Dendritic cell treated with granulocyte-macrophage colony-stimulating factor and Interleukin-4, amounts not matched to agents 40 ng/mL and 50 ng/mL, for 4 days (primary cell): ENCODE results near the gene RPS6KA3.

Source experiments
- H3K27ac Mint-ChIP-seq: one replicate; pipeline ENCODE4 v1.8.0; 2022; ENCODE audit warnings: mild to moderate bottlenecking, mixed read lengths
- H3K27me3 Mint-ChIP-seq: one replicate; pipeline ENCODE4 v1.8.0; 2022; ENCODE audit warnings: mild to moderate bottlenecking, mixed read lengths
- H3K36me3 Mint-ChIP-seq: one replicate; pipeline ENCODE4 v1.8.0; 2022; ENCODE audit warnings: low read depth, mixed read lengths
- H3K4me1 Mint-ChIP-seq: one replicate; pipeline ENCODE4 v1.8.0; 2022; ENCODE audit warnings: low read depth, mixed read lengths
- H3K4me3 Mint-ChIP-seq: one replicate; pipeline ENCODE4 v1.8.0; 2022; ENCODE audit warnings: mild to moderate bottlenecking, moderate library complexity, mixed read lengths
- H3K9me3 Mint-ChIP-seq: one replicate; pipeline ENCODE4 v1.8.0; 2022; ENCODE audit warnings: mixed read lengths
- intact Hi-C: fragments of 100-400 bp; cut with micrococcal nuclease; formaldehyde crosslinking; loops from one replicate; pipeline ENCODE4 v1.15.0; 2022

Gene RPS6KA3

GRCh38 chrX:20274121-20274520 is 7.4 kb upstream of the RPS6KA3 start:
- H3K9me3 Mint-ChIP-seq, result no peaks in the 10 kb centered on the region
- H3K27me3 Mint-ChIP-seq, result peaks cover 1% of the 10 kb centered on the region
- no peaks in the 10 kb centered on the region for H3K36me3 Mint-ChIP-seq
- no peaks in the 10 kb centered on the region for H3K4me1 Mint-ChIP-seq
- no peak overlapping the region for H3K4me3 Mint-ChIP-seq
- intact Hi-C loops, result no loop called here
- no peak overlapping the region for H3K27ac Mint-ChIP-seq

- intact Hi-C loops, result no loop called here
- Mint-ChIP-seq H3K9me3 (no peaks in the 10 kb centered on the region), H3K27ac (no peak overlapping the region), H3K4me3 (no peak overlapping the region), H3K4me1 (no peaks in the 10 kb centered on the region), H3K36me3 (peaks cover 10% of the 10 kb centered on the region), H3K27me3 (peaks cover 1% of the 10 kb centered on the region)
These were observed 5.0 kb upstream of the RPS6KA3 start for GRCh38 chrX:20271730-20272129.

- Mint-ChIP-seq H3K27me3 (peaks cover 1% of the 10 kb centered on the region), H3K36me3 (peaks cover 10% of the 10 kb centered on the region), H3K27ac (no peak overlapping the region), H3K9me3 (no peaks in the 10 kb centered on the region), H3K4me3 (no peak overlapping the region), H3K4me1 (no peaks in the 10 kb centered on the region)
- intact Hi-C loops, result no loop called here
These were observed 4.5 kb upstream of the RPS6KA3 start for GRCh38 chrX:20271186-20271585.

- H3K4me1 Mint-ChIP-seq, result no peaks in the 10 kb centered on the region
- H3K36me3 Mint-ChIP-seq, result peaks cover 11% of the 10 kb centered on the region
- H3K27me3 Mint-ChIP-seq, result no peaks in the 10 kb centered on the region
- no peak overlapping the region for H3K4me3 Mint-ChIP-seq
- intact Hi-C loops, result no loop called here
- H3K27ac Mint-ChIP-seq, result no peak overlapping the region
- H3K9me3 Mint-ChIP-seq, result no peaks in the 10 kb centered on the region
These were observed 3.8 kb upstream of the RPS6KA3 start for GRCh38 chrX:20270562-20270890.

GRCh38 chrX:20269848-20270561 is 3.3 kb upstream of the RPS6KA3 start:
- Mint-ChIP-seq H3K27me3 (no peaks in the 10 kb centered on the region), H3K4me1 (peaks cover 2% of the 10 kb centered on the region), H3K4me3 (no peak overlapping the region), H3K9me3 (no peaks in the 10 kb centered on the region), H3K27ac (no peak overlapping the region), H3K36me3 (peaks cover 16% of the 10 kb centered on the region)
- intact Hi-C loops, result loop anchor here (5.0 kb wide), 4 partner anchors 42 to 128 kb away; partner anchors contain the start of gene EIF1AX

- no peaks in the 10 kb centered on the region for H3K27me3 Mint-ChIP-seq
These were observed 1.4 kb upstream of the RPS6KA3 start for GRCh38 chrX:20267931-20268701.

GRCh38 chrX:20267607-20267930 is 860 bp upstream of the RPS6KA3 start:
- Mint-ChIP-seq H3K27ac (peak overlapping the region; percentile 99), H3K4me3 (peak overlapping the region; percentile 94), H3K9me3 (no peaks in the 10 kb centered on the region), H3K27me3 (no peaks in the 10 kb centered on the region), H3K4me1 (peaks cover 6% of the 10 kb centered on the region), H3K36me3 (peaks cover 18% of the 10 kb centered on the region)
- intact Hi-C loops, result loop anchor here (5.0 kb wide), 4 partner anchors 45 to 125 kb away; partner anchors contain the start of gene EIF1AX

More at GRCh38 chrX:20267931-20268701, 1.4 kb upstream of the RPS6KA3 start:
- Mint-ChIP-seq H3K4me3 (peak overlapping the region; percentile 94), H3K27ac (peak overlapping the region; percentile 99), H3K9me3 (no peaks in the 10 kb centered on the region), H3K36me3 (peaks cover 18% of the 10 kb centered on the region), H3K4me1 (peaks cover 6% of the 10 kb centered on the region)
- intact Hi-C loops, result loop anchor here (5.0 kb wide), 4 partner anchors 44 to 126 kb away; partner anchors contain the start of gene EIF1AX

GRCh38 chrX:20265726-20266681 is 705 bp downstream of the RPS6KA3 start:
- Mint-ChIP-seq H3K4me3 (peak overlapping the region; percentile 83), H3K9me3 (no peaks in the 10 kb centered on the region), H3K4me1 (peaks cover 6% of the 10 kb centered on the region), H3K27ac (peak overlapping the region; percentile 99), H3K27me3 (no peaks in the 10 kb centered on the region), H3K36me3 (peaks cover 18% of the 10 kb centered on the region)
- intact Hi-C loops, result loop anchor here (5.0 kb wide), 4 partner anchors 46 to 124 kb away; partner anchors contain the start of gene EIF1AX

- Mint-ChIP-seq H3K36me3 (peaks cover 18% of the 10 kb centered on the region), H3K9me3 (no peaks in the 10 kb centered on the region), H3K27me3 (no peaks in the 10 kb centered on the region), H3K27ac (peak overlapping the region; percentile 99), H3K4me1 (peaks cover 6% of the 10 kb centered on the region), H3K4me3 (peak overlapping the region; percentile 83)
- intact Hi-C loops, result loop anchor here (5.0 kb wide), 4 partner anchors 47 to 123 kb away; partner anchors contain the start of gene EIF1AX
These were observed 1.4 kb downstream of the RPS6KA3 start for GRCh38 chrX:20265221-20265725.

- Mint-ChIP-seq H3K27me3 (no peaks in the 10 kb centered on the region), H3K9me3 (no peaks in the 10 kb centered on the region), H3K4me1 (peaks cover 6% of the 10 kb centered on the region), H3K4me3 (no peak overlapping the region), H3K27ac (no peak overlapping the region), H3K36me3 (peaks cover 18% of the 10 kb centered on the region)
- intact Hi-C loops, result no loop called here
These were observed 3.2 kb downstream of the RPS6KA3 start for GRCh38 chrX:20263474-20263873.

GRCh38 chrX:20260885-20261284 is 5.8 kb downstream of the RPS6KA3 start:
- peaks cover 8% of the 10 kb centered on the region for H3K36me3 Mint-ChIP-seq
- H3K9me3 Mint-ChIP-seq, result no peaks in the 10 kb centered on the region
- intact Hi-C loops, result no loop called here
- H3K27me3 Mint-ChIP-seq, result no peaks in the 10 kb centered on the region
- H3K27ac Mint-ChIP-seq, result no peak overlapping the region
- peaks cover 6% of the 10 kb centered on the region for H3K4me1 Mint-ChIP-seq
- H3K4me3 Mint-ChIP-seq, result no peak overlapping the region

GRCh38 chrX:20254712-20255299 is 11.9 kb downstream of the RPS6KA3 start:
- Mint-ChIP-seq H3K36me3 (peaks cover 8% of the 10 kb centered on the region), H3K27me3 (no peaks in the 10 kb centered on the region), H3K4me3 (no peak overlapping the region), H3K27ac (no peak overlapping the region), H3K4me1 (peaks cover 19% of the 10 kb centered on the region), H3K9me3 (no peaks in the 10 kb centered on the region)
- intact Hi-C loops, result no loop called here

GRCh38 chrX:20253232-20253543 is 13.5 kb downstream of the RPS6KA3 start:
- H3K27ac Mint-ChIP-seq, result no peak overlapping the region
- intact Hi-C loops, result loop anchor here (1.0 kb wide), 1 partner anchor 189 kb away; no protein-coding TSS in a partner anchor
- no peak overlapping the region for H3K4me3 Mint-ChIP-seq
- no peaks in the 10 kb centered on the region for H3K27me3 Mint-ChIP-seq
- H3K4me1 Mint-ChIP-seq, result peaks cover 19% of the 10 kb centered on the region
- H3K36me3 Mint-ChIP-seq, result peaks cover 8% of the 10 kb centered on the region
- no peaks in the 10 kb centered on the region for H3K9me3 Mint-ChIP-seq
